OCI-LY1 (cell line): Measurements from ENCODE around the gene CACNA1H.

Experiments used
- H2AFZ ChIP-seq: fragments of 200-600 bp; sonication (generic), shearing (Covaris generic); 2 replicates; pipeline ENCODE4 v1.6.0; 2014; ENCODE audit warnings: antibody characterized with exemption, mild to moderate bottlenecking, low read length
- H3F3A ChIP-seq: fragments of 200-600 bp; sonication (generic), shearing (Covaris generic); 2 replicates; pipeline ENCODE4 v1.6.0; 2014; ENCODE audit warnings: mild to moderate bottlenecking, antibody characterized with exemption, low read length, moderate library complexity; ENCODE audit not compliant: insufficient read depth
- H3K27ac ChIP-seq: fragments of 200-600 bp; sonication (generic); 2 replicates; pipeline ENCODE4 v1.5.1; 2014; ENCODE audit warnings: low read length, mixed run types, mild to moderate bottlenecking, low read depth; ENCODE audit not compliant: poor library complexity, severe bottlenecking
- H3K27me3 ChIP-seq: fragments of 200-600 bp; sonication (generic); 2 replicates; pipeline ENCODE4 v1.6.0; 2014; ENCODE audit warnings: antibody characterized with exemption, mild to moderate bottlenecking, low read length, moderate library complexity; ENCODE audit not compliant: insufficient read depth
- H3K36me3 ChIP-seq: fragments of 200-600 bp; sonication (generic); 2 replicates; pipeline ENCODE4 v1.6.1; 2014; ENCODE audit warnings: mild to moderate bottlenecking, antibody characterized with exemption, low read length, moderate library complexity, mixed read lengths; ENCODE audit not compliant: insufficient read depth
- H3K4me1 ChIP-seq: fragments of 200-600 bp; sonication (generic); 2 replicates; pipeline ENCODE4 v1.5.1; 2014; ENCODE audit warnings: mild to moderate bottlenecking, low read length, moderate library complexity; ENCODE audit not compliant: insufficient read depth, severe bottlenecking
- H3K4me2 ChIP-seq: fragments of 200-600 bp; sonication (generic), shearing (Covaris generic); 2 replicates; pipeline ENCODE4 v1.6.1; 2014; ENCODE audit warnings: low read length
- H3K4me3 ChIP-seq: fragments of 200-600 bp; sonication (generic); 2 replicates; pipeline ENCODE4 v1.5.1; 2014; ENCODE audit warnings: low read length, low read depth, mild to moderate bottlenecking, mixed read lengths; ENCODE audit not compliant: poor library complexity, severe bottlenecking
- H3K79me2 ChIP-seq: fragments of 200-600 bp; shearing (Covaris generic); 2 replicates; pipeline ENCODE4 v1.6.1; 2016; ENCODE audit warnings: mixed run types, low read length, mixed read lengths; ENCODE audit not compliant: insufficient read depth
- H3K9ac ChIP-seq: fragments of 200-600 bp; sonication (generic), shearing (Covaris generic); 2 replicates; pipeline ENCODE4 v1.6.1; 2014; ENCODE audit warnings: mild to moderate bottlenecking, low read length, mixed read lengths
- H3K9me2 ChIP-seq: fragments of 200-600 bp; sonication (generic), shearing (Covaris generic); 2 replicates; pipeline ENCODE4 v1.6.1; 2014; ENCODE audit warnings: low read depth, mild to moderate bottlenecking, low read length, mixed read lengths
- H3K9me3 ChIP-seq: fragments of 200-600 bp; shearing (Covaris generic); 2 replicates; pipeline ENCODE4 v1.6.1; 2014; ENCODE audit warnings: low read length, mixed read lengths
- H4K20me1 ChIP-seq: fragments of 200-600 bp; sonication (generic), shearing (Covaris generic); 2 replicates; pipeline ENCODE4 v1.6.0; 2016; ENCODE audit warnings: mild to moderate bottlenecking, low read length; ENCODE audit not compliant: insufficient read depth
- CTCF ChIP-seq: fragments of 200-600 bp; sonication (generic), shearing (Covaris generic); IDR thresholded peaks from 2 replicates; pipeline ENCODE4 v1.5.1; 2017; ENCODE audit warnings: mild to moderate bottlenecking, antibody characterized with exemption, low read length, moderate library complexity, mixed read lengths
- EZH2 ChIP-seq: fragments of 200-600 bp; sonication (generic), shearing (Covaris generic); IDR thresholded peaks from 2 replicates; pipeline ENCODE4 v1.8.0; 2017; ENCODE audit warnings: borderline replicate concordance, mixed run types, mild to moderate bottlenecking, antibody characterized with exemption, low read length, moderate library complexity, mixed read lengths

The CACNA1H gene

GRCh38 chr16:1210461-1210860 lies 57.6 kb downstream of the CACNA1H start:
- TF ChIP-seq EZH2, result no peak
- TF ChIP-seq CTCF, result no peak
- H3K27me3 ChIP-seq, result peaks cover 4% of the 10 kb centered on the region; the same call in 1 of the 2 replicates
- H2AFZ ChIP-seq, result no peak overlapping the region

GRCh38 chr16:1211451-1212268 lies 58.8 kb downstream of the CACNA1H start:
- TF ChIP-seq CTCF (no peak), EZH2 (no peak)
- no peak overlapping the region for H3K4me2 ChIP-seq
- no peaks in the 10 kb centered on the region for H3K79me2 ChIP-seq
- H3K27ac ChIP-seq, result no peak overlapping the region
- no peak overlapping the region for H2AFZ ChIP-seq
- H3K9ac ChIP-seq, result no peak overlapping the region
- no peaks in the 10 kb centered on the region for H4K20me1 ChIP-seq
- no peak overlapping the region for H3K4me3 ChIP-seq
- H3K9me3 ChIP-seq, result no peaks in the 10 kb centered on the region
- H3K9me2 ChIP-seq, result no peaks in the 10 kb centered on the region
- H3K27me3 ChIP-seq, result no peaks in the 10 kb centered on the region
- no peaks in the 10 kb centered on the region for H3K36me3 ChIP-seq
- no peaks in the 10 kb centered on the region for H3K4me1 ChIP-seq
- no peaks in the 10 kb centered on the region for H3F3A ChIP-seq

More at GRCh38 chr16:1210461-1210860, 57.6 kb downstream of the CACNA1H start:
- Histone ChIP-seq H3K27ac (no peak overlapping the region), H3K9ac (no peak overlapping the region), H3K9me2 (no peaks in the 10 kb centered on the region), H3K9me3 (no peaks in the 10 kb centered on the region), H4K20me1 (no peaks in the 10 kb centered on the region), H3K4me2 (no peak overlapping the region), H3K36me3 (no peaks in the 10 kb centered on the region), H3F3A (no peaks in the 10 kb centered on the region), H3K4me1 (no peaks in the 10 kb centered on the region), H3K79me2 (no peaks in the 10 kb centered on the region), H3K4me3 (no peak overlapping the region)

GRCh38 chr16:1212616-1213194 lies 59.8 kb downstream of the CACNA1H start:
- Histone ChIP-seq H3K4me3 (no peak overlapping the region), H2AFZ (no peak overlapping the region), H3K27ac (no peak overlapping the region), H3K36me3 (no peaks in the 10 kb centered on the region), H3K9me3 (no peaks in the 10 kb centered on the region), H3K4me2 (no peak overlapping the region), H3K79me2 (no peaks in the 10 kb centered on the region), H3K9ac (no peak overlapping the region), H4K20me1 (no peaks in the 10 kb centered on the region), H3K27me3 (no peaks in the 10 kb centered on the region), H3K9me2 (no peaks in the 10 kb centered on the region), H3F3A (no peaks in the 10 kb centered on the region), H3K4me1 (no peaks in the 10 kb centered on the region)
- TF ChIP-seq EZH2 (no peak), CTCF (no peak)
